Mesenchymal stem cell (in vitro differentiated cells and primary cell): Measurements from ENCODE around the gene TMEFF2.

Experiments
- DNase-seq: peaks from one replicate; pipeline ENCODE4 v3.0.0-alpha.2; 2013
- H2AFZ ChIP-seq: one replicate; pipeline ENCODE4 v1.6.1; 2013; ENCODE audit warnings: low read depth, mild to moderate bottlenecking, control low read depth, inconsistent platforms, low read length, moderate library complexity
- H2AK5ac ChIP-seq: 2 replicates; pipeline ENCODE4 v1.6.1; 2013; ENCODE audit warnings: low read length, moderate library complexity, mild to moderate bottlenecking, inconsistent platforms; ENCODE audit not compliant: severe bottlenecking
- H2BK120ac ChIP-seq: one replicate; pipeline ENCODE4 v1.6.1; 2013; ENCODE audit warnings: low read depth, mild to moderate bottlenecking, inconsistent platforms, low read length, moderate library complexity
- H2BK12ac ChIP-seq, 2 experiments: one replicate each; pipeline ENCODE4 v1.6.1; 2013; ENCODE audit warnings: inconsistent platforms in 2 of 2, low read length in 2 of 2, mild to moderate bottlenecking in 2 of 2, moderate library complexity in 2 of 2, control low read depth in 1 of 2
- H2BK15ac ChIP-seq: one replicate; pipeline ENCODE4 v1.6.1; 2013; ENCODE audit warnings: mild to moderate bottlenecking, low read depth, inconsistent platforms; ENCODE audit not compliant: poor library complexity, severe bottlenecking
- H2BK5ac ChIP-seq: 2 replicates; pipeline ENCODE4 v1.6.1; 2013; ENCODE audit warnings: low read depth, mild to moderate bottlenecking, low read length, control low read depth, inconsistent platforms; ENCODE audit not compliant: poor library complexity, severe bottlenecking
- H3K14ac ChIP-seq, 2 experiments: one replicate each; pipeline ENCODE4 v1.6.1; 2013; ENCODE audit warnings: inconsistent platforms in 2 of 2, low read length in 2 of 2, control low read depth in 1 of 2, mild to moderate bottlenecking in 1 of 2, moderate library complexity in 1 of 2
- H3K18ac ChIP-seq, 2 experiments: one replicate each; pipeline ENCODE4 v1.6.1; 2013; ENCODE audit warnings: inconsistent platforms in 2 of 2, low read length in 2 of 2, control low read depth in 1 of 2, low read depth in 1 of 2, mild to moderate bottlenecking in 1 of 2
- H3K23ac ChIP-seq, 2 experiments: one replicate each; pipeline ENCODE4 v1.6.1; 2013; ENCODE audit warnings: inconsistent platforms in 2 of 2, low read length in 2 of 2, mild to moderate bottlenecking in 2 of 2, moderate library complexity in 2 of 2, control low read depth in 1 of 2
- H3K27ac ChIP-seq: 2 replicates; pipeline ENCODE4 v1.5.1; 2013; ENCODE audit warnings: mild to moderate bottlenecking, moderate library complexity, low read length, control low read depth, inconsistent platforms; ENCODE audit not compliant: poor library complexity, severe bottlenecking
- H3K27me3 ChIP-seq, 2 experiments: 2 replicates each; pipeline versions ENCODE4 v1.6.1 to v1.7.0; 2013; ENCODE audit warnings: low read length in 2 of 2, mild to moderate bottlenecking in 2 of 2, moderate library complexity in 2 of 2, control low read depth in 1 of 2, inconsistent platforms in 1 of 2; ENCODE audit not compliant: control insufficient read depth in 1 of 2, insufficient read depth in 1 of 2
- H3K36me3 ChIP-seq, 2 experiments: 2 replicates each; pipeline versions ENCODE4 v1.6.1 to v1.7.0; 2013; ENCODE audit warnings: low read length in 2 of 2, control low read depth in 1 of 2, inconsistent platforms in 1 of 2, low read depth in 1 of 2, mild to moderate bottlenecking in 1 of 2; ENCODE audit not compliant: insufficient read depth in 2 of 2, control insufficient read depth in 1 of 2
- H3K4ac ChIP-seq, 2 experiments: one replicate each; pipeline ENCODE4 v1.6.1; 2013; ENCODE audit warnings: inconsistent platforms in 2 of 2, low read length in 2 of 2, mild to moderate bottlenecking in 2 of 2, moderate library complexity in 2 of 2, control low read depth in 1 of 2, low read depth in 1 of 2
- H3K4me1 ChIP-seq: 2 replicates; pipeline ENCODE4 v1.6.1; 2013; ENCODE audit warnings: low read depth, low read length, control low read depth; ENCODE audit not compliant: control insufficient read depth, insufficient read depth
- H3K4me2 ChIP-seq: 2 replicates; pipeline ENCODE4 v1.6.1; 2013; ENCODE audit warnings: low read length, mild to moderate bottlenecking, inconsistent platforms; ENCODE audit not compliant: poor library complexity, severe bottlenecking
- H3K4me3 ChIP-seq, 2 experiments: 2 replicates each; pipeline versions ENCODE4 v1.5.1 to v1.7.0; 2013; ENCODE audit warnings: low read length in 2 of 2, mild to moderate bottlenecking in 2 of 2, control low read depth in 1 of 2, low read depth in 1 of 2; ENCODE audit not compliant: insufficient read depth in 1 of 2
- H3K79me1 ChIP-seq: replicated peaks from 2 replicates; pipeline ENCODE4 v1.6.1; 2013; ENCODE audit warnings: mild to moderate bottlenecking, control low read depth, low read length, inconsistent platforms; ENCODE audit not compliant: poor library complexity, severe bottlenecking
- H3K9ac ChIP-seq: 2 replicates; pipeline ENCODE4 v1.7.0; 2013; ENCODE audit warnings: mild to moderate bottlenecking, low read length, moderate library complexity
- H3K9me3 ChIP-seq: 2 replicates; pipeline ENCODE4 v1.7.0; 2013; ENCODE audit warnings: mild to moderate bottlenecking, low read length; ENCODE audit not compliant: control insufficient read depth
- H4K8ac ChIP-seq: one replicate; pipeline ENCODE4 v1.6.1; 2013; ENCODE audit warnings: inconsistent platforms, mild to moderate bottlenecking, low read length, moderate library complexity
- H4K91ac ChIP-seq: one replicate; pipeline ENCODE4 v1.6.1; 2013; ENCODE audit warnings: mild to moderate bottlenecking, low read length, inconsistent platforms
- WGBS: methylation state at CpG from one replicate; pipeline ENCODE4 v1.1.7; 2013; ENCODE audit warnings: mixed read lengths; 5-methylcytosine and 5-hydroxymethylcytosine counted together

TMEFF2 gene

GRCh38 chr2:192049362-192049761 lies 145.4 kb downstream of the TMEFF2 start:
- Histone ChIP-seq H2BK5ac (no peak overlapping the region), H3K4me1 (peaks cover 2% of the 10 kb centered on the region), H3K14ac (no peak overlapping the region), H2BK12ac (no peak overlapping the region), H3K4me2 (no peak overlapping the region), H3K79me1 (no peaks in the 10 kb centered on the region), H2BK15ac (no peak overlapping the region), H3K18ac (no peak overlapping the region), H3K23ac (no peak overlapping the region), H3K9ac (no peak overlapping the region), H2AK5ac (no peak overlapping the region), H4K91ac (no peak overlapping the region), H2BK120ac (no peak overlapping the region), H2AFZ (no peak overlapping the region), H4K8ac (no peak overlapping the region), H3K27me3 (no peaks in the 10 kb centered on the region), H3K9me3 (no peaks in the 10 kb centered on the region), H3K4ac (no peak overlapping the region), H3K4me3 (no peak overlapping the region), H3K36me3 (no peaks in the 10 kb centered on the region), H3K27ac (no peak overlapping the region)
- DNase-seq, result no peak
- 99% methylated on average over 4 of the region's 4 CpGs for WGBS

- Histone ChIP-seq H3K18ac (no peak overlapping the region), H2BK12ac (no peak overlapping the region), H2AFZ (no peak overlapping the region), H2AK5ac (no peak overlapping the region), H4K91ac (no peak overlapping the region), H3K4ac (no peak overlapping the region), H2BK15ac (no peak overlapping the region), H3K79me1 (no peaks in the 10 kb centered on the region), H3K4me3 (no peak overlapping the region), H2BK5ac (no peak overlapping the region), H2BK120ac (no peak overlapping the region), H3K9ac (no peak overlapping the region), H3K36me3 (no peaks in the 10 kb centered on the region), H4K8ac (no peak overlapping the region), H3K27ac (no peak overlapping the region), H3K4me2 (no peak overlapping the region), H3K4me1 (peaks cover 2% of the 10 kb centered on the region), H3K9me3 (no peaks in the 10 kb centered on the region), H3K27me3 (no peaks in the 10 kb centered on the region), H3K14ac (no peak overlapping the region), H3K23ac (no peak overlapping the region)
- DNase-seq, result no peak
- WGBS, result no CpG with 5 or more reads among the region's 2 CpGs
Measured at GRCh38 chr2:192047315-192048107, 147.2 kb downstream of the TMEFF2 start.

GRCh38 chr2:192044496-192044895 lies 150.2 kb downstream of the TMEFF2 start:
- Histone ChIP-seq H3K27ac (no peak overlapping the region), H3K14ac (no peak overlapping the region), H3K18ac (no peak overlapping the region), H2BK12ac (no peak overlapping the region), H2BK15ac (no peak overlapping the region), H2AK5ac (no peak overlapping the region), H2AFZ (no peak overlapping the region), H3K23ac (no peak overlapping the region), H3K36me3 (no peaks in the 10 kb centered on the region), H4K8ac (no peak overlapping the region), H2BK5ac (no peak overlapping the region), H4K91ac (no peak overlapping the region), H3K4me3 (no peak overlapping the region), H3K4me2 (no peak overlapping the region), H3K27me3 (no peaks in the 10 kb centered on the region), H2BK120ac (no peak overlapping the region), H3K9me3 (no peaks in the 10 kb centered on the region), H3K4me1 (peaks cover 2% of the 10 kb centered on the region), H3K4ac (no peak overlapping the region), H3K9ac (no peak overlapping the region), H3K79me1 (no peaks in the 10 kb centered on the region)
- WGBS, result 100% methylated on average over 1 of the region's 2 CpGs
- no peak for DNase-seq

GRCh38 chr2:192043216-192043870 lies 151.4 kb downstream of the TMEFF2 start:
- H3K4ac ChIP-seq, result no peak overlapping the region
- H3K14ac ChIP-seq, result no peak overlapping the region
- no peaks in the 10 kb centered on the region for H3K27me3 ChIP-seq
- no peak overlapping the region for H2BK12ac ChIP-seq
- 85% methylated on average over 2 of the region's 6 CpGs for WGBS
- H3K23ac ChIP-seq, result no peak overlapping the region
- no peak overlapping the region for H3K9ac ChIP-seq
- no peak overlapping the region for H2BK120ac ChIP-seq
- no peak for DNase-seq
- no peaks in the 10 kb centered on the region for H3K9me3 ChIP-seq
- no peak overlapping the region for H2BK5ac ChIP-seq
- H4K8ac ChIP-seq, result no peak overlapping the region
- H3K4me1 ChIP-seq, result peaks cover 2% of the 10 kb centered on the region
- H3K4me2 ChIP-seq, result no peak overlapping the region
- no peak overlapping the region for H2AK5ac ChIP-seq
- H4K91ac ChIP-seq, result no peak overlapping the region
- no peaks in the 10 kb centered on the region for H3K79me1 ChIP-seq
- no peak overlapping the region for H2AFZ ChIP-seq
- no peak overlapping the region for H3K27ac ChIP-seq
- H3K4me3 ChIP-seq, result no peak overlapping the region
- no peaks in the 10 kb centered on the region for H3K36me3 ChIP-seq
- no peak overlapping the region for H3K18ac ChIP-seq
- no peak overlapping the region for H2BK15ac ChIP-seq
